ENCODE data around the gene INIP. TPM values are rescaled to one million over a fixed set of nuclear protein-coding genes. Genes with fewer than 3 reads are reported as not detected.

INIP gene
- total RNA-seq, 4 donors from 2014 or later = 9.6 to 22.9 (median 16.2) TPM

DNA sequence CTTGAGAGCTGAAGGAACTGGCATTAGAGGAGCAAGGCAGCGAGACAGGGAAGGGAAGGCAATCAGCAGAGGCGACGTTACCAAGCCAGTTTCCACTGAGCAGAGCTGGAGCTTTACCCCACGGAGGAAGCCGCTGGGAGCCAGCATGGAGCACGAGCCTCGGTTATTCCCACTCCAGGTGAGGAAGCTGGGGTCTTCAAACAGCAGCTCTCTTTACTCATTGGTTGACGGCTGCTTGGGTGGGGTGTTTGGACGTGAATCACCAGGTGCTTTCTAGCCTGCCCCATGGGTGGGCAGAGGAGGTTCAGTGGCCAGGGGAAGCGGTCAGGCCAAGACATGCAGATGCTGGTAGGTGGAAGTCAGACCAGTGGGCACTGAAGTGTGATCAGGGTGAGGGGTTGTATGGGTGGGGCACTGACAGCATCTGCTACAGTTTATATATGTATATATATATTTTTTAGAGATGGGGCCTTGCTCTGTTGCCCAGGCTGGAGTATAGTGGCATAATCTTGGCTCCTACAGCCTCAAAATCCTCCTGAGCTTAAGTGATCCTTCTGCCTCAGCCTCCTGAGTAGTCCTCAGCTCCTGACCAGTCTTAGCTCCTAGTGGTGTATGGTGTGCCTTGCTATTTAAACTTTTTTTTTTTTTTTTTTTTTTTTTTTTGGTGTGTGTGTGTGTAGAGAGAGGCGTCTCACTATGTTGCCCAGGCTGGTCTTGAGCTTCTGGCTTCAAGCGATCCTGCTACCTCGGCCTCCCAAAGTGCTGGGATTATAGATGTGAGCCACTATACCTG lies 45.0 kb upstream of the INIP start:
- in situ Hi-C loops (cut with MboI; ENCODE audit: low pct_ligation_motif_present in 1 of 4, low pct_unique_long_range_greater_than_20kb in 1 of 4, low sequenced_read_pairs in 3 of 4) = no loop called here
- Histone ChIP-seq H3K36me3 (no peaks in the 10 kb centered on the region), H3K4me3 (no peak overlapping the region), H3K27ac (no peak overlapping the region), H3K9me3 (no peaks in the 10 kb centered on the region), H3K4me1 (peaks cover 0 to 28% (median 3%) of the 10 kb centered on the region in 4 donors), H3K27me3 (no peaks in the 10 kb centered on the region)
- 96 to 100% methylated on average over 3 to 13 of the region's 13 CpGs for WGBS, 2 donors (ENCODE audit: low coverage in 1 of 2)
- intact Hi-C loops (cut with DNase I; ENCODE audit: low total_unique reads) = no loop called here
- no peak for DNase-seq
- TF ChIP-seq POLR2AphosphoS5 (IDR thresholded peaks at IDR 0.05) (no peak), POLR2A (IDR thresholded peaks at IDR 0.05) (no peak), EP300 (IDR thresholded peaks at IDR 0.05; ENCODE audit: low read depth) (no peak)
- TF ChIP-seq, protein P1, sequence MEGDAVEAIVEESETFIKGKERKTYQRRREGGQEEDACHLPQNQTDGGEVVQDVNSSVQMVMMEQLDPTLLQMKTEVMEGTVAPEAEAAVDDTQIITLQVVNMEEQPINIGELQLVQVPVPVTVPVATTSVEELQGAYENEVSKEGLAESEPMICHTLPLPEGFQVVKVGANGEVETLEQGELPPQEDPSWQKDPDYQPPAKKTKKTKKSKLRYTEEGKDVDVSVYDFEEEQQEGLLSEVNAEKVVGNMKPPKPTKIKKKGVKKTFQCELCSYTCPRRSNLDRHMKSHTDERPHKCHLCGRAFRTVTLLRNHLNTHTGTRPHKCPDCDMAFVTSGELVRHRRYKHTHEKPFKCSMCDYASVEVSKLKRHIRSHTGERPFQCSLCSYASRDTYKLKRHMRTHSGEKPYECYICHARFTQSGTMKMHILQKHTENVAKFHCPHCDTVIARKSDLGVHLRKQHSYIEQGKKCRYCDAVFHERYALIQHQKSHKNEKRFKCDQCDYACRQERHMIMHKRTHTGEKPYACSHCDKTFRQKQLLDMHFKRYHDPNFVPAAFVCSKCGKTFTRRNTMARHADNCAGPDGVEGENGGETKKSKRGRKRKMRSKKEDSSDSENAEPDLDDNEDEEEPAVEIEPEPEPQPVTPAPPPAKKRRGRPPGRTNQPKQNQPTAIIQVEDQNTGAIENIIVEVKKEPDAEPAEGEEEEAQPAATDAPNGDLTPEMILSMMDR (IDR thresholded peaks at IDR 0.05) = peak in 1 of 5 experiments; percentile 19

DNA sequence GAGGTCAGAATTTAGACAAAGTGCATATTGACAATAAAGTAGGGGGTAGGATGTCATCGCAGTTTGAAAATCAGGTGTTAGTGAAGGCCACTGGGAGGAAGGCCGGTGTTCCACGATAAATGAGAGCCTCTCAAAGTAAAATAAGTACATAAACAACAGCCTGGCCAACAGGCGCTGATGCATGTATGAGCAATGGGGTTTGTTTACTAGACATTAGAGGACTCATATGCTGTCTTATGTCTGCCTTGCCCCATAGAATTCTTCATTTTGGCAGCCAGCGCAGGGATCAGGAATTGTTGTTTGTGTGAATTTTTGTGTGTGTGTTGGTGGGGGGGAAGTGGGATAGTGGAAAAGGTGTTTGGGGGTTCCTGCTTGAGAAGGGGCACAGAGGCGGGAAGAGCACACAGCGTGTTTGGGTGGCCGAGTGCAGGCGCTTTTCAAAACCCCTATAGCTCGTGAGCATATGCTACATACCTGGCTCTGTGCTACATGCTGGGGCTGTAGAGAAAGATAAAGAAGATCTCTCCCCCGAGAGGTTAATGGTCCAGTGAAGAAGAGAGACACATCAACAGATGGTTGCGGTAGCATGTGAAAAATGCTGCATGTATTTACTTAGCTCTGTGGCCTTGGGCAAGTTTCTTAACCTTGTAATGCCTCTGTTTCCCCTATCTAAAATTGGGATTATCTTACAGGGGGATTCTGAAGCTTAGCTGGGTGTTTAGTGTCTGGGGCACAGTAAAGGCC lies 44.2 kb upstream of the INIP start:
- peaks cover 0 to 36% (median 9%) of the 10 kb centered on the region in 4 donors for H3K4me1 ChIP-seq
- intact Hi-C loops (cut with DNase I; ENCODE audit: low total_unique reads) = no loop called here

DNA sequence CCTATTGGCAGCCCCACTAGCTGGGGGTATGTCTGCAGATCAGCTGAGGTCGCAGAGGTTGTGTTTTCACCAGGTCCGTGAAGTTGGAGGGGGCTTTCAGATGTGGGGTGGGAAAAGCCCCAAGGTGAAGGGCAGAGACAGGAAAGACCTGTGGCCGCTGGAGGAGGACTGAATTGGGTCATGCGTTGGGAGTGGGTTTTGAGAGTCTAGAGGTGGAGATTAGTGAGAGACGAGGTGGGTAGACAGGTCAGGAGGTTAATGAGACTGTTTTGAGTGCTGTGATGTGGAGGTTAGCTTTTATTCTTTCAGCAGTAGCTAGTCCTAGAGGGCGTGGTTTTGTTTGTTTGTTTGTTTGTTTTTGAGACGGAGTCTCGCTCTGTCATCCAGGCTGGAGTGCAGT lies 42.9 kb upstream of the INIP start:
- no peak for DNase-seq
- H3K27me3 ChIP-seq = no peaks in the 10 kb centered on the region
- peaks cover 4 to 49% (median 14%) of the 10 kb centered on the region in 4 donors for H3K4me1 ChIP-seq
- in situ Hi-C loops (cut with MboI; ENCODE audit: low pct_ligation_motif_present in 1 of 4, low pct_unique_long_range_greater_than_20kb in 1 of 4, low sequenced_read_pairs in 3 of 4) (no loop called here), intact Hi-C loops (cut with DNase I; ENCODE audit: low total_unique reads) (no loop called here)
- no peaks in the 10 kb centered on the region for H3K9me3 ChIP-seq
- no peaks in the 10 kb centered on the region for H3K36me3 ChIP-seq
- no peak overlapping the region for H3K27ac ChIP-seq
- H3K4me3 ChIP-seq = no peak overlapping the region
- 82 to 83% methylated on average over 7 to 8 of the region's 8 CpGs for WGBS, 2 donors (ENCODE audit: low coverage in 1 of 2)
- TF ChIP-seq, protein P1 (IDR thresholded peaks at IDR 0.05) = no peak
- TF ChIP-seq EP300 (IDR thresholded peaks at IDR 0.05; ENCODE audit: low read depth) (no peak), POLR2A (IDR thresholded peaks at IDR 0.05) (no peak), POLR2AphosphoS5 (IDR thresholded peaks at IDR 0.05) (no peak)

More for the DNA sequence above, 44.2 kb upstream of the INIP start:
- TF ChIP-seq, protein P1 (IDR thresholded peaks at IDR 0.05) = no peak
- Histone ChIP-seq H3K36me3 (no peaks in the 10 kb centered on the region), H3K9me3 (no peaks in the 10 kb centered on the region), H3K27ac (no peak overlapping the region), H3K27me3 (no peaks in the 10 kb centered on the region), H3K4me3 (no peak overlapping the region)
- 50 to 88% methylated on average over 1 to 12 of the region's 12 CpGs for WGBS, 2 donors (ENCODE audit: low coverage in 1 of 2)
- no peak for DNase-seq
- in situ Hi-C loops (cut with MboI; ENCODE audit: low pct_ligation_motif_present in 1 of 4, low pct_unique_long_range_greater_than_20kb in 1 of 4, low sequenced_read_pairs in 3 of 4) = no loop called here

DNA sequence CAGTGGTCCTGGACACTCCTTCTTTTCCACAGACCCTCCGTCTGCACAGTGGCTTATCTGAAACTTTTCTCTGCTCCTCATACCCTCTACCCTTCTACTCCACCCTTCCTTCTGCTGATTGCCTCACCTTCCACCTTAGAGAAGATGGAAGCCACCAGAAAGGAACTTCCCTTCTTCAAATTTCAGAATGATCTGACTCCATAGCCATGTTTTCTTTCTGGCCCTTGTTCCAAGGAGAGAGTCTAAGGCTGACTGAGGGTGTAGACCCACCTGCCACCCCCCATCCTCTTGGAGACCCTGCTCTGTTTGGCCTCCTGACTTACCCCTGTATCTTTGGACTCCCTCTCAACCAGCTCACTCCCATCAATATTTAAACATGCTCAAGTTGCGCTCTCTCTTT lies 40.0 kb upstream of the INIP start:
- Histone ChIP-seq H3K36me3 (no peaks in the 10 kb centered on the region), H3K9me3 (no peaks in the 10 kb centered on the region), H3K27ac (peak overlapping the region in 2 of 4 donors; percentile 78 to 85), H3K27me3 (no peaks in the 10 kb centered on the region), H3K4me3 (no peak overlapping the region), H3K4me1 (peaks cover 11 to 56% (median 34%) of the 10 kb centered on the region in 4 donors)
- TF ChIP-seq, protein P1 (IDR thresholded peaks at IDR 0.05) = no peak
- TF ChIP-seq POLR2AphosphoS5 (IDR thresholded peaks at IDR 0.05) (no peak), EP300 (IDR thresholded peaks at IDR 0.05; ENCODE audit: low read depth) (no peak), POLR2A (IDR thresholded peaks at IDR 0.05) (no peak)
- intact Hi-C loops (cut with DNase I; ENCODE audit: low total_unique reads) = no loop called here
- 85 to 91% methylated on average over 2 of the region's 2 CpGs for WGBS, 2 donors (ENCODE audit: low coverage in 1 of 2)
- DNase-seq = no peak
- in situ Hi-C loops (cut with MboI; ENCODE audit: low pct_ligation_motif_present in 1 of 4, low pct_unique_long_range_greater_than_20kb in 1 of 4, low sequenced_read_pairs in 3 of 4) = no loop called here
